Neuronal stem cell (in vitro differentiated cells): ENCODE data around the gene WDR82.
A peak's percentile ranks its signal among the peaks of the same experiment; 100 is the strongest.

Experiments
- DNase-seq: peaks from one replicate; pipeline ENCODE4 v3.0.0-alpha.2; 2013; ENCODE audit warnings: low spot score
- H2AFZ ChIP-seq: one replicate; pipeline ENCODE4 v1.6.1; 2013; ENCODE audit warnings: mild to moderate bottlenecking, low read length, inconsistent platforms
- H2AK5ac ChIP-seq: 2 replicates; pipeline ENCODE4 v1.6.1; 2013; ENCODE audit warnings: low read depth, mild to moderate bottlenecking, inconsistent platforms, low read length, moderate library complexity, mixed read lengths
- H2BK120ac ChIP-seq: 2 replicates; pipeline ENCODE4 v1.6.1; 2013; ENCODE audit warnings: low read depth, mild to moderate bottlenecking, inconsistent platforms, low read length, moderate library complexity, mixed read lengths
- H2BK12ac ChIP-seq: one replicate; pipeline ENCODE4 v1.6.1; 2013; ENCODE audit warnings: low read length, inconsistent platforms
- H2BK15ac ChIP-seq: 2 replicates; pipeline ENCODE4 v1.6.1; 2013; ENCODE audit warnings: mild to moderate bottlenecking, low read length, inconsistent platforms, mixed read lengths
- H2BK5ac ChIP-seq: one replicate; pipeline ENCODE4 v1.6.1; 2013; ENCODE audit warnings: inconsistent platforms, mild to moderate bottlenecking, low read length, moderate library complexity
- H3K14ac ChIP-seq: one replicate; pipeline ENCODE4 v1.6.1; 2013; ENCODE audit warnings: low read length, inconsistent platforms
- H3K18ac ChIP-seq: 2 replicates; pipeline ENCODE4 v1.6.1; 2013; ENCODE audit warnings: low read length, inconsistent platforms
- H3K23ac ChIP-seq: 2 replicates; pipeline ENCODE4 v1.6.1; 2013; ENCODE audit warnings: low read depth, mild to moderate bottlenecking, mixed read lengths, low read length, inconsistent platforms; ENCODE audit not compliant: poor library complexity
- H3K27ac ChIP-seq: replicated peaks from 3 replicates; pipeline ENCODE4 v1.5.1; 2013; ENCODE audit warnings: low read length, inconsistent platforms
- H3K27me3 ChIP-seq, 3 experiments: 2 replicates each; pipeline ENCODE4 v1.6.1; 2013; ENCODE audit warnings: low read length in 3 of 3, mild to moderate bottlenecking in 2 of 3, inconsistent platforms in 1 of 3, low read depth in 1 of 3, mixed read lengths in 1 of 3, moderate library complexity in 1 of 3; ENCODE audit not compliant: control insufficient read depth in 3 of 3, insufficient read depth in 3 of 3
- H3K36me3 ChIP-seq, 2 donors: replicated peaks in 1 of 2; 2 replicates each; pipeline ENCODE4 v1.6.1; 2013; ENCODE audit warnings: low read length in 2 of 2; ENCODE audit not compliant: control insufficient read depth in 2 of 2, insufficient read depth in 2 of 2
- H3K4ac ChIP-seq: 2 replicates; pipeline ENCODE4 v1.6.1; 2013; ENCODE audit warnings: inconsistent platforms, mild to moderate bottlenecking, low read length, moderate library complexity
- H3K4me1 ChIP-seq, 2 donors: 1 replicate in 1 of 2; 2 replicates in 1 of 2; pipeline ENCODE4 v1.6.1; 2013; ENCODE audit warnings: low read length in 2 of 2, low read depth in 1 of 2; ENCODE audit not compliant: control insufficient read depth in 2 of 2, insufficient read depth in 1 of 2
- H3K4me2 ChIP-seq: one replicate; pipeline ENCODE4 v1.6.1; 2013; ENCODE audit warnings: mild to moderate bottlenecking, low read length, inconsistent platforms; ENCODE audit not compliant: insufficient read depth, poor library complexity, severe bottlenecking
- H3K4me3 ChIP-seq, 2 donors: 2 replicates each; pipeline ENCODE4 v1.5.1; 2013; ENCODE audit warnings: low read length in 2 of 2, mild to moderate bottlenecking in 2 of 2, inconsistent platforms in 1 of 2, moderate library complexity in 1 of 2
- H3K79me1 ChIP-seq: one replicate; pipeline ENCODE4 v1.6.1; 2013; ENCODE audit warnings: low read depth, mild to moderate bottlenecking, inconsistent platforms, low read length, moderate library complexity
- H3K9ac ChIP-seq: one replicate; pipeline ENCODE4 v1.6.1; 2013; ENCODE audit warnings: mild to moderate bottlenecking, low read depth, low read length, inconsistent platforms; ENCODE audit not compliant: poor library complexity
- H3K9me3 ChIP-seq, 2 donors: replicated peaks in 1 of 2; 2 replicates each; pipeline versions ENCODE3 to v1.6.1; 2013; ENCODE audit warnings: low read length in 2 of 2, mild to moderate bottlenecking in 2 of 2, inconsistent platforms in 1 of 2, low read depth in 1 of 2, mixed read lengths in 1 of 2, moderate library complexity in 1 of 2; ENCODE audit not compliant: control insufficient read depth in 2 of 2, insufficient read depth in 1 of 2
- H4K8ac ChIP-seq: one replicate; pipeline ENCODE4 v1.6.1; 2013; ENCODE audit warnings: low read depth, mild to moderate bottlenecking, inconsistent platforms, low read length, moderate library complexity
- H4K91ac ChIP-seq: one replicate; pipeline ENCODE4 v1.6.1; 2013; ENCODE audit warnings: low read length, low read depth, mild to moderate bottlenecking, inconsistent platforms; ENCODE audit not compliant: poor library complexity
- WGBS, 2 donors: extraction: QIAGEN DNeasy Blood & Tissue Kit; methylation state at CpG; one replicate each; pipeline ENCODE4 v1.1.7; 2013; ENCODE audit warnings: missing lambda C conversion rate in 2 of 2, mixed read lengths in 1 of 2; ENCODE audit not compliant: insufficient read length in 2 of 2, insufficient replicate concordance in 1 of 2; ENCODE audit errors: extremely low coverage in 2 of 2; 5-methylcytosine and 5-hydroxymethylcytosine counted together

Gene WDR82

GRCh38 chr3:52218026-52218425 lies 60.4 kb downstream of the WDR82 start:
- no peak overlapping the region for H3K4ac ChIP-seq
- no peaks in the 10 kb centered on the region for H3K79me1 ChIP-seq
- no peaks in the 10 kb centered on the region for H3K9me3 ChIP-seq
- H3K27ac ChIP-seq, result no peak overlapping the region
- H2BK15ac ChIP-seq, result no peak overlapping the region
- no peaks in the 10 kb centered on the region for H3K27me3 ChIP-seq
- H3K14ac ChIP-seq, result no peak overlapping the region
- H3K4me2 ChIP-seq, result no peak overlapping the region
- no peak overlapping the region for H2BK120ac ChIP-seq
- no peak overlapping the region for H4K91ac ChIP-seq
- no peak overlapping the region for H4K8ac ChIP-seq
- no peak overlapping the region for H3K18ac ChIP-seq
- H2AFZ ChIP-seq, result no peak overlapping the region
- H2AK5ac ChIP-seq, result no peak overlapping the region
- no CpG with 5 or more reads among the region's 3 CpGs for WGBS, 2 donors
- peak overlapping the region; percentile 50 for H3K9ac ChIP-seq
- no peak for DNase-seq
- no peak overlapping the region for H2BK12ac ChIP-seq
- no peak overlapping the region for H2BK5ac ChIP-seq
- H3K36me3 ChIP-seq, result peaks cover 23 to 31% of the 10 kb centered on the region in 2 donors
- H3K23ac ChIP-seq, result no peak overlapping the region
- H3K4me1 ChIP-seq, result peaks cover 11 to 14% of the 10 kb centered on the region in 2 donors
- no peak overlapping the region for H3K4me3 ChIP-seq

GRCh38 chr3:52217409-52217805 lies 61.0 kb downstream of the WDR82 start:
- Histone ChIP-seq H3K18ac (no peak overlapping the region), H3K27ac (no peak overlapping the region), H3K4me2 (no peak overlapping the region), H2AFZ (no peak overlapping the region), H3K4ac (no peak overlapping the region), H3K23ac (no peak overlapping the region), H3K4me1 (peaks cover 11 to 14% of the 10 kb centered on the region in 2 donors), H3K36me3 (peaks cover 26 to 37% of the 10 kb centered on the region in 2 donors), H3K9ac (no peak overlapping the region), H3K4me3 (no peak overlapping the region), H3K79me1 (no peaks in the 10 kb centered on the region), H3K9me3 (no peaks in the 10 kb centered on the region), H3K14ac (no peak overlapping the region), H2BK5ac (no peak overlapping the region), H2AK5ac (no peak overlapping the region), H2BK120ac (no peak overlapping the region), H2BK12ac (no peak overlapping the region), H4K8ac (no peak overlapping the region), H3K27me3 (no peaks in the 10 kb centered on the region), H4K91ac (no peak overlapping the region), H2BK15ac (no peak overlapping the region)
- WGBS, 2 donors, result no CpG with 5 or more reads among the region's 10 CpGs
- DNase-seq, result no peak

DNA sequence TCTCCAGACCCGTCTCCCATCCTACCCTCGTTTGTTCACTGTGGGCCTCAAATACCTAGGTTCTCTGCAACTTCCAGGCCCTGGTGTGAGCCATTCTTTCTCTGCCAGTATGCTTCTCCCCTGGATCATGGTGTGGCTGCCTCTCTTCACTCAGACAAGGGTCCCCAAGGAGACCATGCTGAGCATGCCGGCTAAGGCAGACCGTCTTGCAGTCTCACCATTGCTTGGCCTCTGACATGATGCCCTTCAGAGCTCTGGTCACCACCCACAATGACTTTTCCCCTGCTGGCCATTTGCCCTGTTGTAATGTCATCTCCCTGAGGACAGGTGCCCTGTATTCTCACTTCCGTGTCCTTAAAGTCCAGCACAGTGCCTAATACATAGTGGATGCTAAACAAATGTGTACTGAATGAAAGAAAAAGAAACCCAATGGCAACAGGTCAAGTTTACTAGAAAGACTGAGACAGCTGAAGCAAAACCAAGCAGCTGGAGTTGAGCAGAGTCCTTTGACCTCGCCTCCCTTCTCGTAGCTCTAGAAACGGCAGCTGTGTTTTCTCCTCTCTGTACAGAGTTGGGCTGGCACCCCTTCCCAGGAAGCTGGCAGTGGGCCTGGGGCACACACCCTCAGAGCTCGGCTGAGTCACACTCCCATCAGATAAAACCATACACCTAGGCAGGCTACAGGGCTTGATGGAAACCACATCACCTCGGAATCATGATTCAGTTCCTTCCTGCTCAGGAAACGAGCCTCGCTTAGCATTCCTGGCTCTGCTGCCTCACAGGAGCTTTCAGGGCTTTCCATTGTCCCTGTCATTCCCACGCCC lies 61.7 kb downstream of the WDR82 start:
- no peak overlapping the region for H3K18ac ChIP-seq
- no peak overlapping the region for H3K27ac ChIP-seq
- no CpG with 5 or more reads among the region's 13 CpGs for WGBS, 2 donors

GRCh38 chr3:52215351-52215750 lies 63.1 kb downstream of the WDR82 start:
- Histone ChIP-seq H3K18ac (no peak overlapping the region), H3K36me3 (peaks cover 42 to 57% of the 10 kb centered on the region in 2 donors), H3K23ac (no peak overlapping the region), H4K8ac (no peak overlapping the region), H3K4me1 (peaks cover 11% of the 10 kb centered on the region in 2 donors), H2BK5ac (no peak overlapping the region), H3K27me3 (no peaks in the 10 kb centered on the region), H2BK15ac (no peak overlapping the region), H3K4me2 (no peak overlapping the region), H2BK12ac (no peak overlapping the region), H3K14ac (no peak overlapping the region), H3K4ac (no peak overlapping the region), H3K9ac (no peak overlapping the region), H3K27ac (no peak overlapping the region), H3K79me1 (no peaks in the 10 kb centered on the region), H2AK5ac (no peak overlapping the region), H2AFZ (no peak overlapping the region), H3K9me3 (no peaks in the 10 kb centered on the region), H3K4me3 (no peak overlapping the region), H4K91ac (no peak overlapping the region), H2BK120ac (no peak overlapping the region)
- DNase-seq, result no peak
- WGBS, 2 donors, result no CpG with 5 or more reads among the region's 7 CpGs

More for the DNA sequence above, 61.7 kb downstream of the WDR82 start:
- Histone ChIP-seq H3K4me3 (peak overlapping the region in 1 of 2 donors; percentile 38), H3K4me1 (peaks cover 11 to 14% of the 10 kb centered on the region in 2 donors), H2AK5ac (no peak overlapping the region), H3K9ac (no peak overlapping the region), H4K91ac (no peak overlapping the region), H2BK12ac (no peak overlapping the region), H2BK120ac (no peak overlapping the region), H2BK5ac (no peak overlapping the region), H3K4ac (no peak overlapping the region), H3K36me3 (peaks cover 30 to 43% of the 10 kb centered on the region in 2 donors), H2BK15ac (no peak overlapping the region), H3K4me2 (no peak overlapping the region), H3K9me3 (no peaks in the 10 kb centered on the region), H3K14ac (no peak overlapping the region), H3K27me3 (no peaks in the 10 kb centered on the region), H3K79me1 (no peaks in the 10 kb centered on the region), H4K8ac (no peak overlapping the region), H3K23ac (no peak overlapping the region), H2AFZ (no peak overlapping the region)
- DNase-seq, result no peak
